AG09319 (cell line): ENCODE results near the gene WAPL.
"Not testable (repeated sequence)": the region's sequence is repeated elsewhere in the genome, so short reads cannot be mapped to it uniquely, and the experiment has no call there.

ENCODE experiments used
- DNase-seq: peaks from one replicate; pipeline ENCODE4 v3.0.0-alpha.2; 2010; ENCODE audit warnings: low read depth; ENCODE audit errors: extremely low read depth
- CTCF ChIP-seq: IDR thresholded peaks from 2 replicates; pipeline ENCODE4 v1.5.1; 2011; ENCODE audit warnings: low read depth, mild to moderate bottlenecking, inconsistent platforms, low read length, moderate library complexity

Gene WAPL

GRCh38 chr10:86521678-86522509, at the start of gene WAPL:
Gene WAPL, minus strand, starts transcription at chr10:86521792. Its CDS starts 3,723 bp downstream, at chr10:86518069.
- no peak for TF ChIP-seq CTCF
- peak; percentile 79 for DNase-seq

GRCh38 chr10:86569335-86569734, 47.7 kb upstream of the WAPL start:
- no peak for TF ChIP-seq CTCF
- DNase-seq, result no peak

GRCh38 chr10:86566518-86566917, 44.9 kb upstream of the WAPL start:
- not testable (repeated sequence) for DNase-seq

GRCh38 chr10:86563338-86563737, 41.7 kb upstream of the WAPL start:
- not testable (repeated sequence) for DNase-seq

- DNase-seq, result not testable (repeated sequence)
Observed at GRCh38 chr10:86558695-86559094, 37.1 kb upstream of the WAPL start.

GRCh38 chr10:86556933-86557649, 35.5 kb upstream of the WAPL start:
- no peak for DNase-seq
- TF ChIP-seq CTCF, result no peak

- no peak for TF ChIP-seq CTCF
- DNase-seq, result no peak
Observed at GRCh38 chr10:86556532-86556931, 34.9 kb upstream of the WAPL start.

- no peak for TF ChIP-seq CTCF
- no peak for DNase-seq
Observed at GRCh38 chr10:86553639-86554038, 32.0 kb upstream of the WAPL start.

- no peak for TF ChIP-seq CTCF
- DNase-seq, result no peak
Observed at GRCh38 chr10:86553213-86553612, 31.6 kb upstream of the WAPL start.
